H1 (cell line): ENCODE data around the gene SORD. TPM values are rescaled to one million over a fixed set of nuclear protein-coding genes. Genes with fewer than 3 reads are reported as not detected.
"Not testable (repeated sequence)": the region's sequence is repeated elsewhere in the genome, so short reads cannot be mapped to it uniquely, and the experiment has no call there.

Experiments
- CTCF ChIA-PET: fragments of 300-600 bp; sonication (Branson Sonifier 250); formaldehyde crosslinking; loops from one replicate; lab custom pipeline; 2021; ENCODE audit not compliant: partially characterized antibody; lab: Charles Lee
- POLR2A ChIA-PET: fragments of 300-600 bp; sonication (Branson Sonifier 250); formaldehyde crosslinking; loops from one replicate; lab custom pipeline; 2021; ENCODE audit warnings: inconsistent platforms; ENCODE audit not compliant: partially characterized antibody; lab: Charles Lee
- DNase-seq, 2 experiments: peaks; one replicate each; pipeline versions ENCODE4 v3.0.0 to v3.0.0-alpha.2; 2010 to 2022; ENCODE audit warnings: low spot score in 2 of 2, low read depth in 1 of 2, mixed read lengths in 1 of 2
- FAIRE-seq: peaks from 2 replicates; lab custom pipeline; 2011; peaks lifted over from hg19 to GRCh38; lab: Jason Lieb, UNC
- H2AFZ ChIP-seq: 2 replicates; pipeline ENCODE4 v1.8.1; 2012; ENCODE audit warnings: low read length, inconsistent platforms
- H2AK5ac ChIP-seq: 2 replicates; pipeline ENCODE4 v1.6.1; 2013; ENCODE audit warnings: low read depth, low read length
- H2BK120ac ChIP-seq: replicated peaks from 2 replicates; pipeline ENCODE3; 2013; ENCODE audit warnings: low read depth, low read length, inconsistent platforms
- H2BK12ac ChIP-seq: 2 replicates; pipeline ENCODE4 v1.6.1; 2013; ENCODE audit warnings: low read depth, low read length
- H2BK15ac ChIP-seq: 2 replicates; pipeline ENCODE4 v1.6.1; 2013; ENCODE audit warnings: low read length
- H2BK20ac ChIP-seq: 2 replicates; pipeline ENCODE4 v1.6.1; 2013; ENCODE audit warnings: low read length
- H2BK5ac ChIP-seq: 2 replicates; pipeline ENCODE4 v1.6.1; 2013; ENCODE audit warnings: low read depth, low read length
- H3K14ac ChIP-seq: 2 replicates; pipeline ENCODE4 v1.6.1; 2013; ENCODE audit warnings: inconsistent platforms; ENCODE audit not compliant: insufficient read length
- H3K18ac ChIP-seq: 2 replicates; pipeline ENCODE4 v1.6.1; 2013; ENCODE audit warnings: low read length; ENCODE audit errors: extremely low read depth
- H3K23ac ChIP-seq: 2 replicates; pipeline ENCODE4 v1.6.1; 2013; ENCODE audit warnings: inconsistent platforms; ENCODE audit not compliant: insufficient read length
- H3K23me2 ChIP-seq: 2 replicates; pipeline ENCODE4 v1.6.1; 2013; ENCODE audit warnings: low read depth, low read length
- H3K27ac ChIP-seq: 2 replicates; pipeline ENCODE4 v1.6.1; 2011; ENCODE audit warnings: low read depth, low read length, inconsistent platforms
- H3K27me3 ChIP-seq, 4 experiments: replicated peaks in 1 of 4; 1 replicate in 1 of 4; 2 replicates in 3 of 4; pipeline versions ENCODE4 v1.6.1 to v1.8.1; 2011 to 2013; ENCODE audit warnings: low read length in 3 of 4, mild to moderate bottlenecking in 3 of 4, inconsistent platforms in 2 of 4, mixed read lengths in 2 of 4, moderate library complexity in 1 of 4; ENCODE audit not compliant: control insufficient read depth in 3 of 4, insufficient read depth in 3 of 4; ENCODE audit errors: extremely low read depth in 1 of 4
- H3K36me3 ChIP-seq, 4 experiments: 2 replicates each; pipeline versions ENCODE4 v1.6.1 to v1.8.1; 2011 to 2013; ENCODE audit warnings: mild to moderate bottlenecking in 4 of 4, low read length in 3 of 4, moderate library complexity in 2 of 4, control low read depth in 1 of 4, inconsistent platforms in 1 of 4; ENCODE audit not compliant: insufficient read depth in 4 of 4, control insufficient read depth in 2 of 4
- H3K4ac ChIP-seq: replicated peaks from 2 replicates; pipeline ENCODE3; 2013; ENCODE audit warnings: low read length, low read depth, mixed read lengths, inconsistent platforms; ENCODE audit not compliant: insufficient read length
- H3K4me1 ChIP-seq, 4 experiments: replicated peaks in 1 of 4; 1 replicate in 1 of 4; 2 replicates in 3 of 4; pipeline versions ENCODE4 v1.6.1 to v1.8.1; 2011 to 2013; ENCODE audit warnings: low read length in 3 of 4, inconsistent platforms in 2 of 4, mixed read lengths in 1 of 4; ENCODE audit not compliant: insufficient read depth in 4 of 4, control insufficient read depth in 3 of 4
- H3K4me2 ChIP-seq, 2 experiments: 2 replicates each; pipeline versions ENCODE4 v1.6.1 to v1.8.1; 2011 to 2013; ENCODE audit warnings: low read depth in 2 of 2, low read length in 2 of 2, control low read depth in 1 of 2, inconsistent platforms in 1 of 2, mild to moderate bottlenecking in 1 of 2; ENCODE audit not compliant: insufficient read depth in 1 of 2
- H3K4me3 ChIP-seq, 4 experiments: fragments of 200-600, 300-600 bp in 1 of 4; sonication (generic), shearing (Covaris generic), sonication (Bioruptor Twin) in 1 of 4; 2 replicates each; pipeline versions ENCODE4 v1.5.1 to v1.8.1; 2011 to 2016; ENCODE audit warnings: low read length in 4 of 4, low read depth in 3 of 4, control low read depth in 2 of 4, inconsistent platforms in 2 of 4, mild to moderate bottlenecking in 2 of 4, mixed read lengths in 1 of 4, moderate library complexity in 1 of 4; ENCODE audit not compliant: insufficient read depth in 2 of 4; ENCODE audit errors: extremely low read depth in 1 of 4
- H3K56ac ChIP-seq: replicated peaks from 2 replicates; pipeline ENCODE3; 2013; ENCODE audit warnings: low read depth, mild to moderate bottlenecking, mixed read lengths, low read length, inconsistent platforms; ENCODE audit not compliant: insufficient read length
- H3K79me1 ChIP-seq: 2 replicates; pipeline ENCODE4 v1.6.1; 2013; ENCODE audit warnings: low read depth, low read length, control low read depth
- H3K79me2 ChIP-seq, 2 experiments: 2 replicates each; pipeline versions ENCODE4 v1.6.1 to v1.8.1; 2012 to 2013; ENCODE audit warnings: low read length in 2 of 2, mild to moderate bottlenecking in 2 of 2, inconsistent platforms in 1 of 2; ENCODE audit not compliant: insufficient read depth in 2 of 2, control insufficient read depth in 1 of 2
- H3K9ac ChIP-seq, 4 experiments: replicated peaks in 1 of 4; 1 replicate in 1 of 4; 2 replicates in 3 of 4; pipeline versions ENCODE4 v1.6.1 to v1.8.1; 2011 to 2013; ENCODE audit warnings: low read depth in 3 of 4, low read length in 3 of 4, control low read depth in 2 of 4, mild to moderate bottlenecking in 2 of 4, moderate library complexity in 2 of 4, inconsistent platforms in 1 of 4; ENCODE audit errors: extremely low read depth in 1 of 4
- H3K9me3 ChIP-seq, 2 experiments: 2 replicates each; pipeline versions ENCODE4 v1.6.1 to v1.8.1; 2012 to 2013; ENCODE audit warnings: mild to moderate bottlenecking in 2 of 2, moderate library complexity in 2 of 2, control low read depth in 1 of 2, inconsistent platforms in 1 of 2, low read depth in 1 of 2, low read length in 1 of 2, mixed read lengths in 1 of 2; ENCODE audit not compliant: insufficient read depth in 2 of 2
- H4K20me1 ChIP-seq, 2 experiments: replicated peaks in 1 of 2; 2 replicates each; pipeline versions ENCODE3 to v1.8.1; 2011 to 2013; ENCODE audit warnings: inconsistent platforms in 2 of 2, low read length in 2 of 2, mild to moderate bottlenecking in 1 of 2; ENCODE audit not compliant: insufficient read depth in 2 of 2, control insufficient read depth in 1 of 2
- H4K5ac ChIP-seq: 2 replicates; pipeline ENCODE4 v1.6.1; 2013; ENCODE audit warnings: low read length, low read depth, mixed read lengths, inconsistent platforms; ENCODE audit not compliant: insufficient read length
- H4K8ac ChIP-seq: 2 replicates; pipeline ENCODE4 v1.8.0; 2013; ENCODE audit warnings: mild to moderate bottlenecking, moderate library complexity, low read length, inconsistent platforms; ENCODE audit not compliant: insufficient read depth; ENCODE audit errors: extremely low read depth
- H4K91ac ChIP-seq: replicated peaks from 2 replicates; pipeline ENCODE3; 2013; ENCODE audit warnings: low read length, mixed read lengths, inconsistent platforms; ENCODE audit not compliant: insufficient read length
- CHD1 ChIP-seq: IDR thresholded peaks from 2 replicates; pipeline ENCODE4 v1.6.1; 2012; ENCODE audit warnings: low read depth, low read length, improper control_type of control experiment
- EGR1 ChIP-seq: IDR thresholded peaks from 2 replicates; pipeline ENCODE4 v1.6.1; 2011; ENCODE audit warnings: low read depth, low read length, borderline replicate concordance
- JUN ChIP-seq: IDR thresholded peaks from 2 replicates; pipeline ENCODE4 v1.6.1; 2011; ENCODE audit warnings: low read depth, mild to moderate bottlenecking, improper control_type of control experiment, low read length
- KDM1A ChIP-seq: fragments of 200-600, 300-600 bp; sonication (generic); IDR thresholded peaks from 2 replicates; pipeline ENCODE4 v1.7.1; 2016; ENCODE audit warnings: mild to moderate bottlenecking, low read length, borderline replicate concordance
- KDM5A ChIP-seq: fragments of 200-600 bp; IDR thresholded peaks from 2 replicates; pipeline ENCODE4 v1.7.1; 2012; ENCODE audit warnings: mild to moderate bottlenecking, low read length, inconsistent platforms, mixed read lengths
- WGBS, 2 experiments: shearing (Covaris generic) in 1 of 2; methylation state at CpG; one replicate each; pipeline versions ENCODE4 v1.1.6 to v1.1.7; 2013 to 2015; ENCODE audit warnings: low lambda C conversion rate in 2 of 2, mixed read lengths in 2 of 2, inconsistent platforms in 1 of 2, low coverage in 1 of 2, missing lambda C conversion rate in 1 of 2; ENCODE audit not compliant: insufficient replicate concordance in 2 of 2, insufficient coverage in 1 of 2, insufficient read length in 1 of 2; ENCODE audit errors: extremely low coverage in 1 of 2, missing lambda C conversion rate in 1 of 2; 5-methylcytosine and 5-hydroxymethylcytosine counted together
- polyA plus RNA-seq, 7 experiments: library from polyadenylated mRNA; depleted of rRNA in 3 of 7; stranded (reverse) in 5 of 7; unstranded in 2 of 7; fragments of >200 nt in 5 of 7; fragments of 200-250 nt in 2 of 7; gene quantifications; 1 replicate in 5 of 7; 2 replicates in 1 of 7; 4 replicates in 1 of 7; pipeline versions ENCODE4 v1.2.1 to v1.2.3, GENCODE V29; 2011 to 2013; ENCODE audit warnings: missing spikeins in 2 of 7, mixed read lengths in 2 of 7
- total RNA-seq: library from RNA; stranded (reverse); fragmentation: NEBNext Ultra II Directional; extraction: Animal tissue kit (Norgen Biotek cat#: 25700); gene quantifications from 2 replicates; pipeline ENCODE4 v1.2.1, GENCODE V29; 2021
- TF ChIP-seq, protein P1 (sequence below): IDR thresholded peaks from 2 replicates; pipeline ENCODE4 v1.6.1; 2011; ENCODE audit warnings: low read depth, mild to moderate bottlenecking, low read length; ENCODE audit not compliant: insufficient read depth

SORD gene
- total and polyA plus RNA-seq, 2 of the 8 experiments (the other 6 are each of a cell fraction or from before 2014, with no cell fraction given), result 52.6 to 75.8 TPM

DNA sequence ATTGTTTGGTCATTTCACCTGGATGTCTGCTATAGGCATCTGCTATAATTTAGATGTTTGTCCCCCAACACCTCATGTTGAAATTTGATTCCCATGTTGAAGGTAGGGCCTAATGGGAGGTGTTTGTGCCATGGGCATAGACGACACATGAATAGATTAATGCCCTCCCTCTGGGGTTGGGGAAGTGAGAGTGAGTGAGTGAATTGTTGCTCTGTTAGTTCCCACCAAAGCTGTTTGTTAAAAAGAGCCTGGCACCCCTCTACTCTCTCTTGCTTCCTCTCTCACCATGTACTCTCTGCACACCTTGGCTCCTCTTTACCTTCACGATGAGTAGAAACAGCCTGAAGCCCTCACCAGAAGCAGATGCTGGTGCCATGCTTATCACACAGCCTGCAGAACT lies 23.9 kb upstream of the SORD start (continued):
- TF ChIP-seq EGR1, result no peak
- no peak for TF ChIP-seq JUN
- no peak for TF ChIP-seq KDM1A
- no peak for TF ChIP-seq CHD1
- TF ChIP-seq KDM5A, result no peak
- TF ChIP-seq, protein P1, sequence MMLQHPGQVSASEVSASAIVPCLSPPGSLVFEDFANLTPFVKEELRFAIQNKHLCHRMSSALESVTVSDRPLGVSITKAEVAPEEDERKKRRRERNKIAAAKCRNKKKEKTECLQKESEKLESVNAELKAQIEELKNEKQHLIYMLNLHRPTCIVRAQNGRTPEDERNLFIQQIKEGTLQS, result no peak

DNA sequence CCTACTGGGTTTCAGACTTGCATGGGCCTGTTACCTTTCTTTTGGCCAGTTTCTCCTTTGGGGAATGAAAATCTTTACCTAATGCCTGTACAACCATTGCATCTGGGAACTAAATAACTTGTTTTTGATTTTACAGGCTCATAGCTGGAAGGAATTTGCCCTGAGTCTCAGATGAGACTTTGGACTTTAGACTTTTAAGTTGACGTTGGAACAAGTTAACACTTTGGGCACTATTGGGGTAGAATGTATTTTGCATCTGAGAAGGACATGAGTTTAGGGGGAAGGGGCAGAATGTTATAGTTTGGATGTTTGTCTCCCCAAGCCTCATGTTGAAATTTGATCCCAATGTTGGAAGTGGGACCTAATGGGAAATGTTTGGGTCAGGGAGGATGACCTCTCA lies 21.8 kb upstream of the SORD start:
- POLR2A ChIA-PET, H3K23me2 ChIP-seq, H3K36me3 ChIP-seq, H4K91ac ChIP-seq, H3K18ac ChIP-seq, H4K20me1 ChIP-seq, H3K9me3 ChIP-seq, H2BK20ac ChIP-seq, H3K4me1 ChIP-seq, H2BK15ac ChIP-seq, H4K5ac ChIP-seq, H3K14ac ChIP-seq, H2BK5ac ChIP-seq, H2BK120ac ChIP-seq, CTCF ChIA-PET, H3K4me3 ChIP-seq, H4K8ac ChIP-seq, H3K9ac ChIP-seq, H3K23ac ChIP-seq, H3K56ac ChIP-seq, H3K4me2 ChIP-seq, H2AFZ ChIP-seq, H3K79me1 ChIP-seq, H3K27ac ChIP-seq, H2BK12ac ChIP-seq, H3K4ac ChIP-seq, FAIRE-seq, DNase-seq, H2AK5ac ChIP-seq, H3K79me2 ChIP-seq, H3K27me3 ChIP-seq: not testable (repeated sequence)
- WGBS, 2 experiments, result 94% methylated on average over 1 of the region's 1 CpG; no CpG with 5 or more reads in 1 of the 2 experiments
